KBM-7 (cell line): ENCODE data around the gene HJURP.

ENCODE experiments used
- DNase-seq: peaks from one replicate; pipeline ENCODE4 v3.0.0-alpha.2; 2015
- in situ Hi-C: fragments of 300-500 bp; cut with MboI; formaldehyde crosslinking; loops from 2 replicates; pipeline ENCODE4 v1.14.3; 2020; ENCODE audit warnings: low sequenced_read_pairs, low pct_unique_long_range_greater_than_20kb, mixed read lengths

The HJURP gene

DNA sequence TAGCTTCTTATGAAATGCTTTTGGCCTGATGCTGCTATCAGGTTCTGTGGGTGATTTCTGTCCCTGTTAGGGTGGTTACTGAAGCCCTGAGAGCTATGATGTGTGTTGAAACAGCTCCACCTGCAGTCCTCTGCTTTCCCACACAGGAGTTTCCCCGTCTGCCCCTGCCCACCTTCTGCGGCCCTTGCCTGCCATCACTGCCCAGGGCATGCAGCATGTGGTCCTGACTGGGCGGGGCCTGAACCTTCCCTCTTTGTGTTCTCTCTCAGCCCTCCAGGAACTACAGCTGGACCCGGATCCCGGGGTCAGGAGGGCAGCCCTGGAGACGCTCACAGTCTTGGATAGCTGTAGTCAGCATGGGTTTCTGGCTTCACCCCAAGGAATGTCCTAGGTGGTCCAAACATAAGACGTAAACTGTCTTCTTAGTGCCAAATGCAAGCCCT is 21.4 kb downstream of the HJURP start:
- in situ Hi-C loops = no loop called here
- peak; percentile 34 for DNase-seq

DNA sequence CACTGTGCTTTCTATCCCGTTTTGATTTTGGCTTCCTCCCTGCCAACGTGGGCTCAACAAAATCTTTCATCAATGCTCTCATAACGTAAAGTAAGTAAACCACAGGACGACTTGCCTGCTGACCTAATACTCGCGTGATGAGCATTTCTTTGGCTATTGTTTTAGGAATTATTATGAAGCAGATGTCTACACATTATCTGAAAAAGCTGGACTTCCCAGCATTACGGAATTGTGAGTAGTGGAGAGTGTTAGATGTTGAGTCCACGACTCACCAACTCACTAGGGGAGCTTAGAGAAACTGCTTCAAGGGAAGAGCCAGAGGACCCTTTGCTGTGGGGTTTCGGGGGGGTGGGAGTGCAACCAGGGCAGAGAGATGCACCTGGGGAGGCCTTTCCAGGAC is 21.9 kb downstream of the HJURP start:
- in situ Hi-C loops = no loop called here
- no peak for DNase-seq

DNA sequence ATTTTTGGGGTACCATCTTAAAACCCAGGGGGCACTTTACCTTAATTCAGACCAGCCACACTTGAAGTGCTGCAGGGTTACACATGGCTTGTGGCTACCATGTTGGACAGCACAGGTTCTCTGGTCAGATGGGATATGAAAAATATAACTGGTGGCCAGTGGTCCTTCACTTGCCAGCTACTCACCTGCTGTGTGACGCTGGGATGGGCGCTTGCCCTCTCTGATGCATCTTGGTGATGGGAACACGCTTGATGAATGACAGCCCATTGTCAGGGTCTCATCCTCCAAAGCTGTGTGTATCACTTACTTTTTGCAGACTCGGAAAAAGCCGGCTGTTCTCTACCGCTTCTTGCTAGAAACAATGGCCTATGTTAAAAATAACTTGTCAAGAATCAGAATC is 22.5 kb downstream of the HJURP start:
- in situ Hi-C loops = no loop called here
- DNase-seq = no peak

DNA sequence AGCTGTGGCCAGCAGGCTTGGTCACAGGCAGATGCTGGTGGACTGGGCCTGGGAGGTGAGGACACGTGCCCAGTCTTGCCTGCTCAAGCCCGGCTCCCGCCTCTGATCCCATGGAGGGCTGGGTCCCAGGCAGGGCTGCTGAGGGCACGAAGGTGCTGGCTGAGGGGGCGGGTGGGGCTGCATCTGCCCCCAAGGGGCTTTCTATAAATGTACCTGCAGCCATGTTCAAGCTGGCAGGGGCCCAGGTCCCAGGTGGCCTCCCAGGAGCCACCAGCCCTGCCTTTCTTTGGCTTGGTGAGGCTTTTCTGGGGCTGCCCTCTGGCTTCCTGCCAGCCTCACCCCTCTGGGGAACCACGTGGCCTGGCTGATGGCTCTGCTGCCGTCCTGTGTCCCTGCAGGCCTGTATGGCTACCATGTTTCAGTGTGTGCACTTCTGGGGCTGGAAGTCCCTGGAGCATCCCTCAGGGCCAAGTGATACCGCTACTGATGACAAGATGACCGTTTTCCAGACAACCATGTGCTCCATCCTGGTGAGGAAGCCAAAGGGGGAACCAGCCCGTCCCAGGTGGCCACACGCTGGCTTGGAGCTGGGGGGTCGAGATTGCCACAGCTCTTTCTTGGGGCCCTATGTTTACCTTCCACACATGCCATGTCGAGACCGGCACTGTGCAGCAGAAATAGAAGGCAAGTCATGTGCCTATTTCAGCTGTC is 23.2 kb downstream of the HJURP start:
- no peak for DNase-seq
- in situ Hi-C loops = no loop called here

DNA sequence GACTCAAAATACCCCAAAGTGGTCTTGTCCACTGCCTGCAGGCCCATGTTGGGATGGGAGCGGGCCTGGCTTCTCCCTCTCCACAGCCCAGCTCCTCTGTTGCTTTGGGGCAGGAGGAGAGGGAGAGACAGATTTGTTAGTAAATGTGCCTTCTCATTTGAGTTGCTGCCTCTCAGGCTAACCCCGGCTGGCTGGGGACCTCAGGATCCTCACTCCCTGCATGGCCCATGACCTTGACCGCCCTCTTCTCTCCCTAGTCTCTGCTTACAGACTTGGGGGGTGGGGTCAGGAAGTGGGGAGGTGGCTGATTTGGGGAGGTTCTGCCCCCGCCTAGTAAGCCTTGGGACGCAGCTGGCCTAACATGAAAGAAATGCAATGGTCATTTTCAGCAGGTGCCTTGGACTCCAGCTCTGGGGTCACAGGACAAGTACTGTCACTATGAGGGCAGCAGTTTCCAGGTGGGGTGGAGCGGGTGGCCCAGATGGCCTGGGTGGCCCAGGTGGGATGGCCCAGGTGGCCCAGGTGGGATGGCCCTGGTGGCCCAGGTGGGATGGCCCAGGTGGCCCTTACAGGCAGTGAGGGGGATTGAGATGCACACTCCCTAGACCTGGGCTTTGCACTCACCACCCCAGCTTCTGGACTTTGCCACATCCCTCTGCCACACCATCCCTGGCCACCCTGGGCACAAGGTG is 24.1 kb downstream of the HJURP start:
- in situ Hi-C loops = no loop called here
- DNase-seq = no peak

DNA sequence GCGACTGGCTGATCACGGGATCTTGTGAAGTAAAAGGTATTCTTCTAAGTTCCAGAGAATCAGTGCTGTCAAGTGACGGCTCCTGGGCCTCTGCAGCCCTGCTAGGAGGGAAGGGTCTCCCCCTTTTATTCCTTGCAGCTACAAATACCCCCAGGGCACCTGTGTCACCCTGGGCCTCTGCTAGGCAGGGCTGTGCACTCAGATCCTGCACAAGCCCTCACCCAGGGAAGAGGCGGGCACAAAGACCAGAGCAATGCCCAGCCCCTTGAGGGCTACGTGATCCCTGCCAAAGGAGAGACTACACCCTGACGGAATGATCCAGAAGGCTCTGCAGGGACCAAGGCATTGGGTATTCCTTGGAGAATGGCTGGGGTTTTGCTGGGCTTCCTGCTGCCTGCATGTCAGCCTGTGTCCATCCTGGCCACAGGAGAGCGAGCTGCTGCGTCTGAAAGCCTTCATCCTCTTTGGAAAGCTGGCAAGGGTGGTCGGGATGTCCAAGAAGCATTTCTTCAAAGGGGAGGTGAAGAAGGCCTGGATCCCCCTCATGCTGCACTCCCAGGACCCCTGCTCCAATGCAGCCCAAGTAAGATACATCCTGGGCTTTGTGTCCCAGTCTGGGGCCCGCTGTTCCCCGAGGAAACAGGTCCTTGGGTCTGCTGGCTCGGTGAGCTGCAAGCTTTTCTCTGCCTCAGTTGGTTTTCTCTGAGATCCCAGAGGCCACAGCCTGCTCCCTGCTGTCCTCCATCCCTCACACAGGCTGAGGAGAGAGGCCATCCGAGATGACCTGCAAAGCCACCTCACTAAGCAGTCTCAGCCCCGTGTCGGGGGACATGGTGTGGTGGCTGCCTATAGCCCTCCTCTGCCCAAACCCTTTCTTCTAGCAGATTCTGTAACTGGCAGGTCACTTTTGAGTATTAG is 24.9 kb downstream of the HJURP start:
- no peak for DNase-seq
- in situ Hi-C loops = no loop called here

DNA sequence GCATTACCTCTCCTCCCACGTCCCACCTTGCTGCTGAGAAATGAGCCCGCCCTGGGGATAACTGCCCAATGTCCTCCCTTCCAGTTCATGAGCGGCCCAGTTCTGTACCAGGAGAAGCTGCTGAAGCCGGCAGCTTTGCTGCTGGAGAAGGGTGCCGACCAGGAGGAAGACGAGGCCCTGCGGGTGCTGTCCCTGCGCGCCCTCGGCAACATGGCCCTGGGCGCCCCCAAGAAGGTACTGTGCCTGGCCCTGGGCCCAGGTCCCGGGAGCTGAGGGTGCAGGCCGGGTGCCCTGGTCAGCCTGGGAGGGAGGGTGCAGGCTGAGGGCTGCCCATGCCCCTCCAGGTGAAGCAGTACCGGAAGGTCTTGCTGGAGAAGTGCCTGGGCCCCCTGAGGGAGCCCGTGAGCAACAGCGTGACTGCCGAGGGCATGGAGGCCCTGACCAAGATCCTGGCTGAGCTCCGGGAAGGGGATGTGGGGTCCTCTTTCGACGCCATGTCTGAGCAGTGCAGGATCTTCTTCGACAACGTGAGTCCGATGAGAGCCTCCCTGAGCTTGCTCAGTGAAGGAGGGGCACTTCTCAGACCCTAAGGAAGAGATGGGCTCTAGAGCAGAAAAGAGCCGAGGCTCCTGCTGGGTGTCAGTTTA is 25.7 kb downstream of the HJURP start:
- DNase-seq = no peak
- in situ Hi-C loops = no loop called here

DNA sequence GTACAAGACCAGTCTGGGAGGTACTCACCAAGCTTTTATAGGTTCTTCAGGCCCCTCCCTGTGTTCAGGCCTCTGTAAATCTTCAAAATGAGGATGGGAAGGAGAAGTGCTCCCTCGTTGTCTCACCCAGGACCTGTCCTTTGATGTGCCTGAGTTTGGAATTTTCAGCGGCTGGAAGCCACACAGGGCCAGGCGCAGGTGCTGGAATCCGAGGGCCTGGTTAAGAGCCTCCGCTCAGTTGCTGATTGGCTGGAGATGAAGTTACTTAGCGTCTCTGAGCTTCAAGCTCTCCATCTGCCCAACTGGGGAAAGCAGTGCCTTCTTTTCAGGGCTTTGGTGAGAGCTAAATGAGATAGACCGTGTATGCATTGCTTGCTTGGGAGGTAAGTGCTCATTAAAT is 30.0 kb downstream of the HJURP start:
- no peak for DNase-seq
- in situ Hi-C loops = no loop called here

DNA sequence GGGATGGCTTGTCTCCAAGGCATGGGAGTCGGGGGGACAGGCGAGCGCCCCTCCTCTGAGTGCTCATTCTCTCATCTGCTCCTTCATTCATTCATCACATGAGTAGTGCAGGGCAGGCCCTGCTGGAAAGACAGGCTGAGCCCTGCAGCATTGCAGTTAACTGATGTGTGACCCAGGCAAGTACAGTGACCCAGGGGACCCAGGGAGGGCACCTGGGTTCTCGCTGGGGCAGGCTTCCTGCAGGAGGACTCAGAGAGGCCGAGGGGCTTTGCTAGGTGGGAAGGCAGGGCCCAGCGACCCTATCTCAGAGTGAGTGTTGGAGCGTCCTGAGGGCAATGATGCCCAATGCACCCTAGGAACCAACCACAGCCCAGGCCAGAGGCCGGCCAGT is 30.6 kb downstream of the HJURP start:
- no peak for DNase-seq
- in situ Hi-C loops = no loop called here

DNA sequence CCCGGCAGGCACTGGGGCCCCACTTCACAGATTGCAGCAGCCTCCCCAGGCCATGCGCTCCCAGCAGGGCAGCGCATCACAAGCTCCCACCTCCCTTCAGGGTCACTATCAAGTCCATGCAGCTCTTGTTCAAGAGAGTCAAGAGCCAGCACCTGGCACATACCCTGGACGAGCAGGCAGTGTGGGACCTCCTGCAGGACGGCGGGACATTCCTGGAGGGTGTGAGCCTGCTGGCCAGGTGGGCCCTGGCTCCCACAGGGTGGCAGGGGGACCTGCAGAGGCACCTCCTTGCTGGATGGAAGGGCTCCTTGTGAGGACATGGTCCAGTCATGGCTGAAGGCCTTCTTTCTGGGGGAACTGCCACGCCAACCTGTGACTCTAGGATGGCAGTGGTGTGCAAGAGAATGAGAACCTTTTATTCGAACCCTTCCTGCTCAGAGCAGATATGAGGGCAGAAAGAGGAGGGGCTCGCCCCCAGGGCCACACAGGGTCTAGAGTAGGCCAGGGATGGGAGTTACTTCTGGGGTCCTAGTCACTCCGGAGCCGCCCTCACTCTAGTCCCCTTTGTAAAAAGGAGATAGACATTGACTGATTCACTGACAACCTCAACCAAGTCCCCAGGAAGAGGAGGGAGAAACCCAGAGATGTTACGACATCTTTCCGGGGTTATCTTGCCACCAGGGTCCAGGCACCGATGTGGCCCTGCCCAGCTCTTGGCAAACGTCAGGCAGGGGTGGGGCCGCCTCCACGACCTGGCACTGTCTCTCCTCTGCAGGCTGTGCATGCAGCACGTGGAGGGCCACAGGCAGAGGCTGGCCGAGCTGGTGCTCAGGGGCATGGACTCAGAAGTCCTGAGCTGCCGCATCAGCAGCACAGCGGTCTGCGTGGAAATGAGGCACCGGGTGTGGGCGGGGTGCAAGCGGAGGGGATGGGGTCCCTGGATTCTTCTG is 31.3 kb downstream of the HJURP start:
- in situ Hi-C loops = no loop called here
- DNase-seq = no peak

DNA sequence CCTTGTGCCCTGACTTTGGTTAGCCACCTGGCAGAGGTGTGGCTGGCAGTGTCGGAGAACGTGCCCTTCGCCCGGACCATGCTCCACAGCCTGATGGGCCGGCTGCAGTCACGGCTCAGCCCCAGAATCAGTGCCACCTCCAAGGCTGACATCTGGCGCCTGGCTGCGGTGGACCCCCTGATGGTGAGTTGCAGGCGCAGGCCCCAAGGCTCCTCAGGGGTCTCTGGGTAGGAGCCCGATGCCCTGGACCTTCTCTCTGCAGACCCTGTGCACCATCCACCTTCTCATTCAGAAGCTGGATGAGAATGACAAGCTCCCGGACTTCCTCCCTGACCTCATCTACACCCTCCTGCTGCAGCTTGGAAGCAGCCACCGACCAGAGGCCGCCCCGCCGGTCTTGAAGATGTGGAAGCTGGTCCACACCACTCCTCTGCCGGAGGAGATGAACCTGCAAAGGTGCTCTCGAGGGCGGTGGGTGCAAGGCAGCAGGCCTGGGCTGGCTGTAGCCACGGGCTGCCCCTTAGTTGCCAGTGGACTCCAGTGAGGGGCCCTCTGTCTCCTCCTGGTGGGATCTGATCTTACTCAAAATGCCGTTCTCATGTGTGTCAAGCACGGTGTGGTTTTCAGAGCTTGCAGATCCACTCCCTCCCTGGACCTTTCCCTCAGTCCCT is 32.1 kb downstream of the HJURP start:
- in situ Hi-C loops = no loop called here

DNA sequence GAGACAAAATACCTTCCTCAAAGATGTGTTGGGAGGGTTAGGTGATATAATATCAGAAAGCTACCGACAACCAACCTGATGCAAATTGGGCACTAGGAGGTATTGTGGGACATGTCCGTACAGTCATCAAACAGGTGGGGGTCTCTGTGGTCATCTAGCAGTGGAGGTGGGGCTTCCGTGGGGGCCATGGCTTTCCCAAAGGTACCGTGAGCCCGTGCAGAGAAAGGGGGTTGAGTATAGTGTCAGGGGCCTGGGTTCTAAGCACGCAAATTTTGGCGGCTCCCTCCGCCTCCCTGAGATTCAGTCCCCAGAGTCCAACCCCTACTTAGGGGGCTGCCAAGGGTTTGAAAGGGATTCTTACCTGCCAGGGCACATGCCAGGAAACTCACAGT is 32.6 kb downstream of the HJURP start:
- in situ Hi-C loops = no loop called here
- no peak for DNase-seq

More for the DNA sequence above, 32.1 kb downstream of the HJURP start:
- DNase-seq = no peak

DNA sequence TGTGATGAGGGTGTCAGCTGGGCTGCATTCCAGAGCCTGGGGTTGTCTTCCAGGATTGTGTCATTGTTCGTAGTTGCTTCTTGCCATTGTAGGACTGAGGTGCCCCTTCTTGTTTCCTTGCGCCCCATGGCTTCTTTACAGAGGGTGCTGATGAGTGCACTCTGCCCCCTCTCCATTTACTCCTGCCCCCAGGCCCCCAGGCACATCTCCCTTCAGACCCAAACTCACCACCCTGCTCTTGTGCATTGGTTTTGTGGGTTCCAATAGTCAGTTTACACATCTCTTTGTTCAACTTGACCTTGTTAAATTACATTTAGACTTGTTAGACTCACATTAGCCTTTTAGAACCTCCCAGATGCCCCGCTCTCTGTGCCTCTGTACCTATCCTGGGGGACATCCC is 33.1 kb downstream of the HJURP start:
- in situ Hi-C loops = no loop called here
- DNase-seq = no peak

DNA sequence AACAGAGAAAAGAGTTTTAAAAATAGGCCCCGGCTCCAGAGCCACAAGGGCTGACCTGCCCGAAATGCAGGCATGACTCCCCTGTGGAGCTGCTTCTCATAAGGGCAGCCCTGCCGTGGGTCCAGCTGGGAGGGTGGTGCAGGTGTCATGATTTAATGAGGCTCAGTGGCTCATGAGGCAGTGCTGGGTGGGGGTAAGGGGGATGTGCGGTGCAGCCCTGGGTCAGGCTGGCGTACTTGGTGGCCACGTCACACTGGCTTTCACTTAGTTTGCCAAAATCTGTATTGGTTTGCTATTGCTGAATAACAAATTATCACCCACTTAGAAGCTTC is 33.6 kb downstream of the HJURP start:
- no peak for DNase-seq
- in situ Hi-C loops = no loop called here

DNA sequence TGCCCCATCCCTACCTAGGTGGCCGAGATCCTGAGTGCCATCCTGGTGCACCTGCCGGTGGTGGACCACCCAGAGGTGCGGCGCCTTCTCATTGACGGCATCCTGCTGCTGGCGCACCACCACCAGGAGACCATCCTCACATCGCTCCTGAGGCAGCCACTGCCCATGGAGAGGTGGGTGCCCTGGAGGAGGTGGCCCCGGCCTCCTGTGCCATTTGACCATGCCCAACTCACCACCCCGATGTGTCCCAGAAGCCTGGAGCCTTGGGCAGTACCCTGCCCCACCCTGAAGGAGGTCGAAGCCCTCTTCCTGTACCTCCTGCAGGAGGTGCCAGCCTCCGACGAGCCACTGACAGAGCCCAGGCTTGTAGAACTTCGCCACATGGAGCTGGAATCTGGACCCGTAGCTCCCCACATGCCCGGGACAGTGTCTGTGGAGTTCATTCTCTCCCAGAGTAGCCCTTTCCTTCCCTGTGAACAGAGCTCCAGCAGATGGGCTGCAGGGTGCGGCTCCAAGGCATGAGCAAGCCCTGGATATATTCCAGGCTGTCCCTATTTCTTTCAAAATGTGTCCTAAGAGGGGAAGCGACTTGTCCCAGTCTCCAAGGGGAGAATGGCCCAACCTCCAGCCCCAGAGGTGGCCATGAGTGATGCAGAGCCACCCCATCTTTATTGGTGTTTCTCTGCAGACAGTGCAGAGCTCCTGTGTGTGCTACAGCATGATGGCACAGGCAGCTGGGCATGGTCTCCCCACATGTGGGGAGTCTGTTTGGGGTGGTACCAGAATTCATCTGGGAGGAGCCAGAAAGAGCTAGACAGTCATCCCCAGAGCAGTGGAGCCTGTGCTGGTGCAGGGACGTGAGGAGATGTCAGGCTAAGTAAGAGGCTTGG is 34.2 kb downstream of the HJURP start:
- in situ Hi-C loops = no loop called here
- DNase-seq = no peak

DNA sequence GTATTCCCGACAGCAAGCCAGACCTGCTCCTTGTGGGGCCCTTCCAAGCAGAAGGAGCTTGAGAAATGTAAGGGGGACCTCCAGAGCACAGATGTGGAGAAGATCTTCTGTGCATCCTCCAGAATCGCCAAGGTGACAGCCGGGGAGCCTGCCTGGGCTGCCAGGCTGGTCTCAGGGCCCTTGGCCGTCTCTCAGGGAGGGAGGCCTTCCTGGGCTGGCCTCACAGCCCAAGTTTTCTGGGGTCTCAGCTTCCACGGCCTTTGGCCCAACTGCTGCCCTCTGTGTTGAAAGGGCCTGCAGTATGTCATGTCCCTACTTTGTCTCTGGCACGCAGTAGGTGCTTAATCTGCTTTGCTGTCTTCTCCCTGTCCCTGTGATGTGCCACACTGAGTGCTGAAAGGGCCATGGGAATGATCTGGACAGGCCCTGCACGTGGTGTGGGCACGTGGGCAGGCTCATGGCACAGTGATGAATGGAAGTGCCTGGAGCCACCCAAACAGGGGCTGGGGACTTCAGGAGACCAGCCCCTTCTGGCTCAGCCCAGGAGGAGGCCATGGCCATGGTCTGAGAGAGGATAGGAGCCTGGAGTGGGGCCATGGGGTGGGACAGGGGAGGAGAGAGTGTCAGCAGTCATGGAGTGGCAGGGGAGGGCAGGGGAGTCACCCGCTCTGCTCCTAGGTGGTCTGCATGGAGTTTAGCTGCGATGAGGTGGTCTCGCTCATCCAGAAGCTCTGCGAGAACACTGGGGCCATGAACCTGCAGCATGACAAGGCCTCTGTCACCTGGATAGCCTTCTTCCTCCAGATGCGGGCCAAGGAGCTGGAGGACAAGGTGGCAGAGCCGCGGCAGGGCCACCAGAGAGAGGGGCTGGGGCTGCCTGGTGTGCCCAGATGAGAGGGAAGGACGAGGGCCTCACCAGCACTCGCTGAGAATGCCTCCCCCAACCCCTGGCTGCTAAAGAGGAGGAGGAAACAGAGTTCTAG is 35.4 kb downstream of the HJURP start:
- no peak for DNase-seq
- in situ Hi-C loops = no loop called here
